Keratinocyte (primary cell): ENCODE results near the gene DHRS4. TPM values are rescaled to one million over a fixed set of nuclear protein-coding genes. Genes with fewer than 3 reads are reported as not detected.
"Not testable (repeated sequence)": the region's sequence is repeated elsewhere in the genome, so short reads cannot be mapped to it uniquely, and the experiment has no call there.

Source experiments
- DNase-seq: peaks from one replicate; pipeline ENCODE4 v3.0.0-alpha.2; 2011; ENCODE audit warnings: low read depth, missing footprints, low spot score
- FAIRE-seq: peaks from 2 replicates; lab custom pipeline; 2011; peaks lifted over from hg19 to GRCh38; lab: Jason Lieb, UNC
- H2AFZ ChIP-seq: 2 replicates; pipeline ENCODE4 v1.6.0; 2012; ENCODE audit warnings: low read length, control low read depth, inconsistent platforms; ENCODE audit not compliant: control insufficient read depth
- H3K27ac ChIP-seq: 2 replicates; pipeline ENCODE4 v1.5.1; 2011; ENCODE audit warnings: low read length; ENCODE audit not compliant: control insufficient read depth, insufficient read depth
- H3K27me3 ChIP-seq: 3 replicates; pipeline ENCODE4 v1.6.0; 2011; ENCODE audit warnings: low read length; ENCODE audit not compliant: control insufficient read depth, insufficient read depth; ENCODE audit errors: extremely low read depth
- H3K36me3 ChIP-seq, 2 experiments: 2 replicates in 1 of 2; 3 replicates in 1 of 2; pipeline ENCODE4 v1.5.1; 2011; ENCODE audit warnings: low read length in 2 of 2, mild to moderate bottlenecking in 1 of 2; ENCODE audit not compliant: control insufficient read depth in 2 of 2, insufficient read depth in 2 of 2; ENCODE audit errors: extremely low read depth in 1 of 2
- H3K4me1 ChIP-seq: 3 replicates; pipeline ENCODE4 v1.5.1; 2011; ENCODE audit warnings: low read length; ENCODE audit not compliant: control insufficient read depth, insufficient read depth; ENCODE audit errors: extremely low read depth
- H3K4me2 ChIP-seq: 3 replicates; pipeline ENCODE4 v1.6.0; 2011; ENCODE audit warnings: low read depth, low read length; ENCODE audit not compliant: control insufficient read depth, insufficient read depth; ENCODE audit errors: extremely low read depth
- H3K4me3 ChIP-seq, 3 experiments: fragments of 200-600 bp in 1 of 3; sonication (generic) in 1 of 3; 2 replicates in 2 of 3; 3 replicates in 1 of 3; pipeline ENCODE4 v1.5.1; 2011 to 2016; ENCODE audit warnings: low read length in 3 of 3, mild to moderate bottlenecking in 3 of 3, control low read depth in 2 of 3, inconsistent platforms in 1 of 3, low read depth in 1 of 3, mixed read lengths in 1 of 3, mixed run types in 1 of 3, moderate library complexity in 1 of 3; ENCODE audit not compliant: control insufficient read depth in 2 of 3, insufficient read depth in 2 of 3; ENCODE audit errors: extremely low read depth in 1 of 3
- H3K79me2 ChIP-seq: 2 replicates; pipeline ENCODE4 v1.6.0; 2012; ENCODE audit warnings: low read length; ENCODE audit not compliant: control insufficient read depth, insufficient read depth
- H3K9ac ChIP-seq: 3 replicates; pipeline ENCODE4 v1.6.0; 2011; ENCODE audit warnings: low read length; ENCODE audit not compliant: control insufficient read depth, insufficient read depth; ENCODE audit errors: extremely low read depth
- H3K9me1 ChIP-seq: 3 replicates; pipeline ENCODE4 v1.6.0; 2011; ENCODE audit warnings: low read length; ENCODE audit not compliant: control insufficient read depth, insufficient read depth; ENCODE audit errors: extremely low read depth
- H3K9me3 ChIP-seq: 2 replicates; pipeline ENCODE4 v1.5.1; 2012; ENCODE audit warnings: low read depth, low read length; ENCODE audit not compliant: control insufficient read depth
- H4K20me1 ChIP-seq: 3 replicates; pipeline ENCODE4 v1.6.0; 2011; ENCODE audit warnings: low read length; ENCODE audit not compliant: control insufficient read depth, insufficient read depth; ENCODE audit errors: extremely low read depth
- EZH2 ChIP-seq: IDR thresholded peaks from one replicate; pipeline ENCODE4 v1.6.1; 2012; ENCODE audit warnings: inconsistent platforms, mild to moderate bottlenecking, low read length, moderate library complexity
- dilution Hi-C: fragments of 300-500 bp; cut with MboI; formaldehyde crosslinking; loops from one replicate; pipeline ENCODE4 v1.7.0; 2020; ENCODE audit warnings: low sequenced_read_pairs; ENCODE audit not compliant: extremely low pct_ligation_motif_present
- polyA plus RNA-seq, 5 experiments: library from polyadenylated mRNA; depleted of rRNA in 3 of 5; stranded (reverse) in 3 of 5; stranded (forward) in 1 of 5; unstranded in 1 of 5; fragments of >200 nt; gene quantifications; 1 replicate in 1 of 5; 2 replicates in 3 of 5; 3 replicates in 1 of 5; pipeline versions ENCODE4 v1.2.1 to v1.2.3, GENCODE V29; 2011 to 2012; ENCODE audit warnings: missing spikeins in 2 of 5, low read depth in 1 of 5, low replicate concordance in 1 of 5
- TF ChIP-seq, protein P1 (sequence below), 3 experiments: IDR thresholded peaks in 1 of 3; conservative IDR thresholded peaks in 1 of 3; optimal IDR thresholded peaks in 1 of 3; 2 replicates in 2 of 3; 3 replicates in 1 of 3; pipeline versions ENCODE3 to v1.5.1; 2011; ENCODE audit warnings: low read length in 3 of 3, mild to moderate bottlenecking in 3 of 3, moderate library complexity in 2 of 3, control low read depth in 1 of 3, inconsistent platforms in 1 of 3; ENCODE audit not compliant: insufficient read depth in 2 of 3; ENCODE audit errors: extremely low read depth in 1 of 3

DHRS4 gene
- polyA plus RNA-seq, 1 donor (not counting 4 experiments of a cell fraction or from before 2014, with no cell fraction given) = 22.8 TPM

DNA sequence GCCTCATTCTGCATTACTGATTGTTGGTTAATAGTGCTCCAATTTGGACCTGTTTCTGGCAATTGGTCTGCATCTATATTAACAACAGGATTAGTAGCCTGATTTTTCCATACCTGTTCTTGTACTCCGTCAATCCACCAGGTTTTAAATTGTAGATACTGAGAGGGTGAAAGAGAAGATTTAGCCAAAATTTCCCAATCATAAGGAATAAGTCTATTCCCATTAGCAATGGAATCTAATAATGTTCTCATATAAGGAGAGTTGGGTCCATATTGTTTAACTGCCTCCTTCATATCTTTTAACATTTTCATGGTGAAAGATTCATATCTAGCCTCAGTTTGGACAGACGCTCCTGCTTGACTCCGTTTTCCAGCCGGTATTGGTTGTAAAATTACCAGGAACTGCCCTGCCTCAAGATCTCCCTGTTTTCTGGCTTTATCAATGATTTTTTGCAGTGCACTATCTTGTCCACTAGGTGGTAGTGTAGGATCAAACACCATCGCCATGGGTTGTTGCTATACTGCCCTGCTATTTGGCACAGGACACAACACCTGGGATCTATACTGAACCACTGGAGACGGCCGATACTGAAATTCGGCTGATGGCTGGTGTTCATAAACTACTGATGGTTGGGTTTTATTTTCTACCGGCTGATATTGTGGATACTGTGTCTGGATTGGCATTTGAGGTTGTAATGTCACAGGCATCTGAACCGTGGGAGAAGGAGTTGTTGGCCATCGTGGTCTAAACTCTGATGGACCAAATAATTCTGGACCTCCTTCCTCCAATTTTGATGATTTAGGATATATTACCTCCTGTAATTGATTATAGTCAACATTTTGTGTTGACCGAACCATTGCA, 60.3 kb downstream of the DHRS4 start:
- H3K4me3 ChIP-seq = no peak overlapping the region
- H3K9ac ChIP-seq = no peak overlapping the region
- no peaks in the 10 kb centered on the region for H3K4me1 ChIP-seq
- no peak overlapping the region for H3K4me2 ChIP-seq
- no peaks in the 10 kb centered on the region for H3K9me3 ChIP-seq
- H4K20me1 ChIP-seq = no peaks in the 10 kb centered on the region
- H3K36me3 ChIP-seq = no peaks in the 10 kb centered on the region
- H3K79me2 ChIP-seq = no peaks in the 10 kb centered on the region
- H2AFZ ChIP-seq = no peak overlapping the region
- H3K27me3 ChIP-seq = no peaks in the 10 kb centered on the region
- FAIRE-seq (no peak), DNase-seq (no peak)
- no peak for TF ChIP-seq EZH2
- TF ChIP-seq, protein P1, sequence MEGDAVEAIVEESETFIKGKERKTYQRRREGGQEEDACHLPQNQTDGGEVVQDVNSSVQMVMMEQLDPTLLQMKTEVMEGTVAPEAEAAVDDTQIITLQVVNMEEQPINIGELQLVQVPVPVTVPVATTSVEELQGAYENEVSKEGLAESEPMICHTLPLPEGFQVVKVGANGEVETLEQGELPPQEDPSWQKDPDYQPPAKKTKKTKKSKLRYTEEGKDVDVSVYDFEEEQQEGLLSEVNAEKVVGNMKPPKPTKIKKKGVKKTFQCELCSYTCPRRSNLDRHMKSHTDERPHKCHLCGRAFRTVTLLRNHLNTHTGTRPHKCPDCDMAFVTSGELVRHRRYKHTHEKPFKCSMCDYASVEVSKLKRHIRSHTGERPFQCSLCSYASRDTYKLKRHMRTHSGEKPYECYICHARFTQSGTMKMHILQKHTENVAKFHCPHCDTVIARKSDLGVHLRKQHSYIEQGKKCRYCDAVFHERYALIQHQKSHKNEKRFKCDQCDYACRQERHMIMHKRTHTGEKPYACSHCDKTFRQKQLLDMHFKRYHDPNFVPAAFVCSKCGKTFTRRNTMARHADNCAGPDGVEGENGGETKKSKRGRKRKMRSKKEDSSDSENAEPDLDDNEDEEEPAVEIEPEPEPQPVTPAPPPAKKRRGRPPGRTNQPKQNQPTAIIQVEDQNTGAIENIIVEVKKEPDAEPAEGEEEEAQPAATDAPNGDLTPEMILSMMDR (optimal IDR thresholded peaks at IDR 0.05 in 1 of 3, IDR thresholded peaks at IDR 0.05 in 1 of 3, conservative IDR thresholded peaks at IDR 0.05 in 1 of 3; ENCODE audit: extremely low read depth in 1 of 3, insufficient read depth in 2 of 3, low read length in 3 of 3) = peak; percentile 76 to 78 (median 77)
- no peaks in the 10 kb centered on the region for H3K9me1 ChIP-seq
- no peak overlapping the region for H3K27ac ChIP-seq
- dilution Hi-C loops = no loop called here

DNA sequence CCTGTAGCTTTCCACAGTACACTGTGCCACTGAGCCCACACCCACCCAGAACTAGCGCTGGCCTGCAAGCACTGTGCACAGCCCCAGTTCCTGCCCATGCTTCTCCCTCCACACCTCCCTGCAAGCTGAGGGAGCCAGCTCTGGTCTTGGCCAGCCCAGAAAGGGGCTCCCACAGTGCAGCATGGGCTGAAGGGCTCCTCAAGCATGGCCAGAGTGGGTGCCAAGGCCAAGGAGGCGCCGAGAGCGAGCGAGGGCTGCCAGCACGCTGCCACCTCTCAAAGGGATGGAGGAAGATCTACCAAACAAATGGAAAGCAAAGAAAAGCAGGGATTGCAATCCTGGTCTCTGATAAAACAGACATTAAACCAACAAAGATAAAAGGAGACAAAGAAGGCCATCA, 62.2 kb downstream of the DHRS4 start:
- H3K27ac ChIP-seq, H4K20me1 ChIP-seq, H3K4me3 ChIP-seq, H3K4me1 ChIP-seq, H3K9me3 ChIP-seq, FAIRE-seq, H3K36me3 ChIP-seq, H2AFZ ChIP-seq, H3K79me2 ChIP-seq, H3K9ac ChIP-seq, H3K27me3 ChIP-seq, DNase-seq, dilution Hi-C loops, H3K9me1 ChIP-seq, H3K4me2 ChIP-seq: not testable (repeated sequence)

Other genes starting within 250 kb of the DHRS4 start
- 16.3 to 22.8 TPM (median 18.1 TPM) in 3 replicates for gene DHRS4L2, start 35.2 kb downstream of the DHRS4 start, polyA plus RNA-seq
- gene CARMIL3, start 98.2 kb downstream of the DHRS4 start, polyA plus RNA-seq = 0.02 to 0.76 TPM (median 0.12 TPM) in 3 replicates
- not detected in 3 replicates for gene CPNE6, start 117.8 kb downstream of the DHRS4 start, polyA plus RNA-seq
- gene PCK2, start 140.5 kb downstream of the DHRS4 start, polyA plus RNA-seq = 16.6 to 22.9 TPM (median 19.1 TPM) in 3 replicates
- 23.5 to 34.4 TPM (median 25.9 TPM) in 3 replicates for gene DCAF11, start 161.0 kb downstream of the DHRS4 start, polyA plus RNA-seq
- 0.29 to 0.72 TPM (median 0.39 TPM) in 3 replicates for gene NRL, start 161.2 kb downstream of the DHRS4 start, polyA plus RNA-seq
- gene FITM1, start 176.9 kb downstream of the DHRS4 start, polyA plus RNA-seq = 0.13 TPM in 1 of 3 replicates, not detected in the others
- 46.7 to 176 TPM (median 75.1 TPM) in 3 replicates for gene PSME1, start 182.4 kb downstream of the DHRS4 start, polyA plus RNA-seq
- 9.5 to 14.2 TPM (median 11.0 TPM) in 3 replicates for gene EMC9, start 187.8 kb downstream of the DHRS4 start, polyA plus RNA-seq
- 156 to 161 TPM (median 158 TPM) in 3 replicates for gene PSME2, start 192.8 kb downstream of the DHRS4 start, polyA plus RNA-seq
- 17.4 to 23.0 TPM (median 19.8 TPM) in 3 replicates for gene RNF31, start 193.7 kb downstream of the DHRS4 start, polyA plus RNA-seq
- 117 to 126 TPM (median 117 TPM) in 3 replicates for gene IRF9, start 207.5 kb downstream of the DHRS4 start, polyA plus RNA-seq
- gene REC8, start 218.3 kb downstream of the DHRS4 start, polyA plus RNA-seq = 6.0 to 9.2 TPM (median 6.3 TPM) in 3 replicates
- 10.0 to 32.3 TPM (median 18.6 TPM) in 3 replicates for gene IPO4, start 235.0 kb downstream of the DHRS4 start, polyA plus RNA-seq
- 19.2 to 56.6 TPM (median 38.2 TPM) in 3 replicates for gene TM9SF1, start 241.7 kb downstream of the DHRS4 start, polyA plus RNA-seq